HepG2 (cell line): ENCODE results near the gene DHX8. TPM values are rescaled to one million over a fixed set of nuclear protein-coding genes. Genes with fewer than 3 reads are reported as not detected.

Source experiments
- HMG20A ChIP-seq: IDR thresholded peaks from 2 replicates; pipeline ENCODE4 v1.6.1; 2016; ENCODE audit warnings: borderline replicate concordance
- MED1 ChIP-seq: sonication (generic); formaldehyde crosslinking; IDR thresholded peaks from 2 replicates; pipeline ENCODE4 v1.4.0; 2020; ENCODE audit warnings: missing genetic modification reagents
- NR2F2 ChIP-seq: IDR thresholded peaks from 2 replicates; pipeline ENCODE4 v1.6.1; 2012; ENCODE audit warnings: low read depth, inconsistent platforms, borderline replicate concordance
- NR2F6 ChIP-seq, 2 experiments: IDR thresholded peaks; 2 replicates each; pipeline ENCODE4 v1.6.1; 2016; ENCODE audit warnings: antibody characterized with exemption in 1 of 2, mild to moderate bottlenecking in 1 of 2
- RARA ChIP-seq: IDR thresholded peaks from 2 replicates; pipeline ENCODE4 v1.6.1; 2016; ENCODE audit warnings: missing genetic modification reagents, missing compliant biosample characterization
- RERE ChIP-seq: IDR thresholded peaks from 2 replicates; pipeline ENCODE4 v1.6.1; 2016; ENCODE audit warnings: low read depth, missing genetic modification reagents, missing compliant biosample characterization
- SALL1 ChIP-seq: sonication (generic); formaldehyde crosslinking; IDR thresholded peaks from 2 replicates; pipeline ENCODE4 v1.8.0; 2022; ENCODE audit warnings: mild to moderate bottlenecking, missing genetic modification reagents
- SKIL ChIP-seq: sonication (generic); formaldehyde crosslinking; IDR thresholded peaks from 2 replicates; pipeline ENCODE4 v1.8.0; 2022; ENCODE audit warnings: missing genetic modification reagents, mild to moderate bottlenecking, moderate library complexity, borderline replicate concordance
- SNAI1 ChIP-seq: sonication (generic); formaldehyde crosslinking; IDR thresholded peaks from 2 replicates; pipeline ENCODE4 v1.5.0; 2020; ENCODE audit warnings: mild to moderate bottlenecking, missing genetic modification reagents, borderline replicate concordance
- SRY ChIP-seq: sonication (generic); formaldehyde crosslinking; IDR thresholded peaks from 2 replicates; pipeline ENCODE4 v1.8.0; 2022; ENCODE audit warnings: mild to moderate bottlenecking, missing genetic modification reagents
- ZBTB7B ChIP-seq: sonication (generic); formaldehyde crosslinking; IDR thresholded peaks from 2 replicates; pipeline ENCODE4 v1.4.0; 2020; ENCODE audit warnings: missing genetic modification reagents
- ZFP37 ChIP-seq: sonication (generic); formaldehyde crosslinking; IDR thresholded peaks from 2 replicates; pipeline ENCODE4 v1.4.0; 2020; ENCODE audit warnings: missing genetic modification reagents, borderline replicate concordance
- ZMYM4 ChIP-seq: sonication (generic); formaldehyde crosslinking; IDR thresholded peaks from 2 replicates; pipeline ENCODE4 v1.8.1; 2023; ENCODE audit warnings: mild to moderate bottlenecking, missing genetic modification reagents
- ZNF263 ChIP-seq: sonication (generic); formaldehyde crosslinking; IDR thresholded peaks from 2 replicates; pipeline ENCODE4 v1.4.0; 2020; ENCODE audit warnings: missing genetic modification reagents
- ZNF362 ChIP-seq: sonication (generic); formaldehyde crosslinking; IDR thresholded peaks from 2 replicates; pipeline ENCODE4 v1.4.0; 2020; ENCODE audit warnings: missing genetic modification reagents, mild to moderate bottlenecking, borderline replicate concordance
- ZNF446 ChIP-seq: sonication (generic); formaldehyde crosslinking; IDR thresholded peaks from 2 replicates; pipeline ENCODE4 v1.5.0; 2020; ENCODE audit warnings: mild to moderate bottlenecking, missing genetic modification reagents
- ZNF512B ChIP-seq: sonication (generic); formaldehyde crosslinking; IDR thresholded peaks from 2 replicates; pipeline ENCODE4 v1.5.1; 2020; ENCODE audit warnings: missing genetic modification reagents, mild to moderate bottlenecking, borderline replicate concordance
- ZNF629 ChIP-seq: sonication (generic); formaldehyde crosslinking; conservative IDR thresholded peaks from 2 replicates; pipeline ENCODE4 v1.5.0; 2020; ENCODE audit warnings: missing genetic modification reagents
- polyA plus RNA-seq, 8 experiments: library from polyadenylated mRNA; depleted of rRNA in 3 of 8; stranded (reverse) in 7 of 8; unstranded in 1 of 8; fragments of >200 nt; fragmentation: Illumina TruSeq in 4 of 8; extraction: Trizol in 4 of 8; gene quantifications; 2 replicates each; pipeline versions ENCODE4 v1.2.1 to v1.2.3, GENCODE V29; 2011 to 2016; ENCODE audit warnings: low read depth in 4 of 8, missing spikeins in 1 of 8, mixed read lengths in 1 of 8; ENCODE audit not compliant: insufficient read depth in 1 of 8
- total RNA-seq, 5 experiments: library from RNA; depleted of rRNA; stranded (reverse); fragments of >200 nt; fragmentation: Illumina TruSeq; extraction: Trizol; gene quantifications; 2 replicates each; pipeline ENCODE4 v1.2.3, GENCODE V29; 2016; ENCODE audit warnings: low read depth in 1 of 5

The DHX8 gene
- total and polyA plus RNA-seq, 2 of the 13 experiments (the other 11 are each of a cell fraction or from before 2014, with no cell fraction given), result 24.8 to 48.9 TPM

GRCh38 chr17:43475494-43476089, 8.2 kb upstream of the DHX8 start (continued):
- 0 out of 2 replicates have a peak, but pooled peaks have one; percentile 28 for TF ChIP-seq RARA (CRISPR knock-in tag)
- TF ChIP-seq ZBTB7B (CRISPR knock-in tag), result no peak
- no peak for TF ChIP-seq ZNF629
- TF ChIP-seq NR2F2, result peak; percentile 43; the same call in 1 of the 2 replicates
- TF ChIP-seq RERE (CRISPR knock-in tag), result no peak
- TF ChIP-seq HMG20A (CRISPR knock-in tag), result peak; percentile 54; the same call in 1 of the 2 replicates
- no peak for TF ChIP-seq ZFP37 (CRISPR knock-in tag)
- TF ChIP-seq MED1 (CRISPR knock-in tag), result peak; percentile 49; the same call in 1 of the 2 replicates
- TF ChIP-seq ZNF362 (CRISPR knock-in tag), result peak; percentile 72; the same call in 1 of the 2 replicates
- peak; percentile 20; the same call in 1 of the 2 replicates for TF ChIP-seq ZNF512B (CRISPR knock-in tag)
- TF ChIP-seq SKIL (CRISPR knock-in tag), result no peak
- peak; percentile 50; the same call in 1 of the 2 replicates for TF ChIP-seq SALL1 (CRISPR knock-in tag)
- TF ChIP-seq ZNF263 (CRISPR knock-in tag), result no peak
- TF ChIP-seq ZNF446 (CRISPR knock-in tag), result no peak
- no peak for TF ChIP-seq SNAI1 (CRISPR knock-in tag)
- TF ChIP-seq ZMYM4 (CRISPR knock-in tag), result peak; percentile 50; the same call in 1 of the 2 replicates
- no peak for TF ChIP-seq SRY (CRISPR knock-in tag)
- peak; percentile 51; the same call in 1 of the 2 replicates for TF ChIP-seq NR2F6 (IDR thresholded peaks at IDR 0.05)
- peak; percentile 53 for TF ChIP-seq NR2F6 (CRISPR knock-in tag; IDR thresholded peaks at IDR 0.05)
